Heart left ventricle (tissue), 16 donors: ENCODE results near the gene CUL3. TPM values are rescaled to one million over a fixed set of nuclear protein-coding genes. Genes with fewer than 3 reads are reported as not detected.
A peak's percentile ranks its signal among the peaks of the same experiment; 100 is the strongest.
"Not testable (repeated sequence)": the region's sequence is repeated elsewhere in the genome, so short reads cannot be mapped to it uniquely, and the experiment has no call there.

Experiments used
- ATAC-seq, 4 donors: fragments of 200-7000 bp; cut with Tn5 transposase; one replicate each; pipeline ENCODE4 v1.9.1; 2020 to 2022; ENCODE audit warnings: moderate library complexity in 4 of 4, mild to moderate bottlenecking in 3 of 4, moderate number of reproducible peaks in 1 of 4
- DNase-seq, 5 donors: peaks; one replicate each; pipeline ENCODE4 v3.0.0-alpha.2; 2020
- H3K27ac ChIP-seq, 12 donors: fragments of 200-600 bp; sonication (generic) in 4 of 12; one replicate each; pipeline versions ENCODE4 v1.5.0 to v1.8.0; 2016 to 2022; ENCODE audit warnings: mild to moderate bottlenecking in 2 of 12
- H3K27me3 ChIP-seq, 9 donors: fragments of 200-600 bp; sonication (generic) in 2 of 9; one replicate each; pipeline versions ENCODE4 v1.5.1 to v1.8.0; 2016 to 2022; ENCODE audit warnings: mild to moderate bottlenecking in 3 of 9
- H3K36me3 ChIP-seq, 9 donors: fragments of 200-600 bp; sonication (generic) in 2 of 9; one replicate each; pipeline versions ENCODE4 v1.5.0 to v1.8.0; 2018 to 2022; ENCODE audit warnings: mild to moderate bottlenecking in 2 of 9
- H3K4me1 ChIP-seq, 12 donors: fragments of 200-600 bp; sonication (generic) in 4 of 12; one replicate each; pipeline versions ENCODE4 v1.5.0 to v1.8.0; 2016 to 2022; ENCODE audit warnings: mild to moderate bottlenecking in 3 of 12
- H3K4me3 ChIP-seq, 12 donors: fragments of 200-600 bp; sonication (generic) in 4 of 12; one replicate each; pipeline versions ENCODE4 v1.5.0 to v1.8.0; 2017 to 2022; ENCODE audit warnings: mild to moderate bottlenecking in 9 of 12, moderate library complexity in 4 of 12
- H3K9me3 ChIP-seq, 12 donors: fragments of 200-600 bp; sonication (generic) in 4 of 12; one replicate each; pipeline versions ENCODE4 v1.5.0 to v1.8.0; 2016 to 2022; ENCODE audit warnings: mild to moderate bottlenecking in 1 of 12
- CTCF ChIP-seq, 12 donors: fragments of 200-600 bp; sonication (generic) in 4 of 12; IDR thresholded peaks; one replicate each; pipeline versions ENCODE4 v1.5.0 to v1.8.0; 2018 to 2022; ENCODE audit warnings: antibody characterized with exemption in 12 of 12, mild to moderate bottlenecking in 5 of 12
- POLR2A ChIP-seq, 2 donors: fragments of 450-650 bp; IDR thresholded peaks; one replicate each; pipeline ENCODE4 v1.6.1; 2017; ENCODE audit warnings: antibody characterized with exemption in 2 of 2, mild to moderate bottlenecking in 2 of 2, moderate library complexity in 2 of 2
- WGBS, 4 donors: extraction: QIAGEN DNeasy Blood & Tissue Kit in 2 of 4; methylation state at CpG; one replicate each; pipeline versions ENCODE4 v1.1.5 to v1.1.7; 2013 to 2018; 5-methylcytosine and 5-hydroxymethylcytosine counted together
- intact Hi-C, 10 donors: fragments of 100-400 bp; cut with DNase I; formaldehyde crosslinking; loops; one replicate each; pipeline versions ENCODE4 v1.11.1 to v1.14.2; 2022
- polyA plus RNA-seq, 2 donors: library from polyadenylated mRNA; stranded (reverse); fragments of 200-250 nt; gene quantifications; one replicate each; pipeline ENCODE4 v1.2.3, GENCODE V29; 2013
- total RNA-seq, 9 donors: library from RNA; depleted of rRNA in 2 of 9; stranded (reverse); fragments of >200 nt in 2 of 9; fragmentation: NEBNext Ultra II Directional in 3 of 9; extraction: Animal tissue kit (Norgen Biotek cat#: 25700) in 3 of 9; gene quantifications; one replicate each; pipeline versions ENCODE4 v1.1.0 to v1.2.4, GENCODE V29; 2016 to 2023
- donor health status: ischemic (EF 13 %, LVEDD 7.1; RV severe dilation, severe dysfunction).
- donor health status: healthy with polysubstance abuse.
- donor health status: DM: no; HTN: yes; CAD: no.
- donor health status: DM: no; HTN: no; CAD: no.
- donor health status: ischemic (EF 25% LVEDD 6.9; RV normal size, moderate dysfunction).
- donor health status: ischemic (EF 25% LVEDD 5.7; RV mildly dilated, moderate dysfunction).
- donor health status: healthy.
- donor health status: DM: yes; HTN: yes; CAD: no.
- donor health status: ischemic (EF 35%, LVEDD 5.7; RV mildly dilated, moderate dysfunction).
- donor health status: nonischemic (EF 11% LVEDD 7.7; RV severe dilation, severe dysfunction).
- donor health status: DM: yes; HTN: yes; CAD: no.
- donor health status: PGD.
- donor health status: ischemic (EF 29% LVEDD 5.4; RV normal size, mild dysfunction).
- donor health status: nonischemic (EF 23%, LVEDD 6.1; RV moderate dilation, normal function).

CUL3 gene
- total and polyA plus RNA-seq, 11 donors: 54.6 to 87.0 (median 72.4) TPM

- DNase-seq: no peak
Observed at GRCh38 chr2:224586127-224586695, 1.0 kb upstream of the CUL3 start.

GRCh38 chr2:224584785-224585210 lies 365 bp downstream of the CUL3 start:
- peaks cover 0 to 5% (median 0%) of the 10 kb centered on the region in 9 donors for H3K36me3 ChIP-seq
- peak overlapping the region; percentile 60 to 95 (median 82) for H3K4me3 ChIP-seq
- ATAC-seq: no peak
- H3K27me3 ChIP-seq: no peaks in the 10 kb centered on the region
- DNase-seq: peak; percentile 59 to 80 (median 64)
- WGBS, 4 donors: 0 to 1% (median 1%) methylated on average over 14 to 62 of the region's 62 CpGs; no CpG with 5 or more reads in 1 of the 4 donors
- no peaks in the 10 kb centered on the region for H3K9me3 ChIP-seq
- TF ChIP-seq POLR2A (IDR thresholded peaks at IDR 0.05): no peak
- TF ChIP-seq CTCF (IDR thresholded peaks at IDR 0.05): no peak
- intact Hi-C loops: loop anchor here in 4 of 10 donors (2.0 to 10.0 kb wide), 6 partner anchors 14 to 628 kb away; partner anchors contain the start of gene MRPL44 (in 2 of the 4)
- peak overlapping the region; percentile 84 to 97 (median 90) for H3K27ac ChIP-seq
- peaks cover 0 to 52% (median 25%) of the 10 kb centered on the region in 12 donors for H3K4me1 ChIP-seq

More at GRCh38 chr2:224586127-224586695, 1.0 kb upstream of the CUL3 start:
- peak overlapping the region in 10 of 12 donors; percentile 23 to 91 (median 54) for H3K27ac ChIP-seq
- no peaks in the 10 kb centered on the region for H3K27me3 ChIP-seq
- peaks cover 0 to 39% (median 22%) of the 10 kb centered on the region in 12 donors for H3K4me1 ChIP-seq
- H3K4me3 ChIP-seq: peak overlapping the region; percentile 40 to 95 (median 80)
- intact Hi-C loops: loop anchor here in 4 of 10 donors (5.0 to 10.0 kb wide), 4 partner anchors 61 to 629 kb away; partner anchors contain the start of gene MRPL44 (in 1 of the 4)
- no peak for ATAC-seq
- WGBS, 4 donors: 24 to 32% (median 26%) methylated on average over 7 of the region's 7 CpGs
- H3K9me3 ChIP-seq: no peaks in the 10 kb centered on the region
- H3K36me3 ChIP-seq: peaks cover 0 to 5% (median 0%) of the 10 kb centered on the region in 9 donors
- TF ChIP-seq POLR2A (IDR thresholded peaks at IDR 0.05): no peak

- Histone ChIP-seq H3K27ac (peak overlapping the region in 11 of 12 donors; percentile 56 to 97 (median 89)), H3K9me3 (no peaks in the 10 kb centered on the region), H3K36me3 (peaks cover 0 to 5% (median 0%) of the 10 kb centered on the region in 9 donors), H3K4me1 (peaks cover 0 to 58% (median 29%) of the 10 kb centered on the region in 12 donors), H3K4me3 (peak overlapping the region; percentile 60 to 95 (median 82)), H3K27me3 (no peaks in the 10 kb centered on the region)
- intact Hi-C loops: loop anchor here in 3 of 10 donors (2.0 to 10.0 kb wide), 5 partner anchors 13 to 627 kb away; partner anchors contain the start of gene MRPL44 (in 1 of the 3)
- TF ChIP-seq CTCF (IDR thresholded peaks at IDR 0.05): no peak
- DNase-seq (peak in 4 of 5 donors; percentile 22 to 45 (median 40)), ATAC-seq (no peak)
- 0% methylated on average over 17 to 50 of the region's 50 CpGs for WGBS, 4 donors
Observed at GRCh38 chr2:224584111-224584784, 915 bp downstream of the CUL3 start.

- not testable (repeated sequence) for H3K27me3 ChIP-seq, H3K9me3 ChIP-seq, H3K36me3 ChIP-seq, DNase-seq, H3K27ac ChIP-seq, ATAC-seq
- H3K4me1 ChIP-seq: peaks cover 2 to 70% (median 40%) of the 10 kb centered on the region in 12 donors
- intact Hi-C loops: loop anchor here in 3 of 10 donors (10.0 kb wide), 3 partner anchors 58 to 98 kb away; no protein-coding TSS in a partner anchor
- WGBS, 4 donors: 89 to 96% (median 95%) methylated on average over 14 of the region's 14 CpGs
- H3K4me3 ChIP-seq: peak overlapping the region in 9 of 12 donors; percentile 75 to 95 (median 83)
Observed at GRCh38 chr2:224583033-224583432, 2.1 kb downstream of the CUL3 start.

GRCh38 chr2:224580248-224580647 lies 4.9 kb downstream of the CUL3 start:
- TF ChIP-seq POLR2A (IDR thresholded peaks at IDR 0.05): no peak
- no peak for TF ChIP-seq CTCF (IDR thresholded peaks at IDR 0.05)
- Histone ChIP-seq H3K27ac (no peak overlapping the region), H3K27me3 (no peaks in the 10 kb centered on the region), H3K4me3 (no peak overlapping the region), H3K9me3 (no peaks in the 10 kb centered on the region), H3K4me1 (peaks cover 9 to 85% (median 55%) of the 10 kb centered on the region in 12 donors), H3K36me3 (peaks cover 0 to 5% (median 0%) of the 10 kb centered on the region in 9 donors)
- DNase-seq (no peak), ATAC-seq (no peak)
- 90 to 91% (median 90%) methylated on average over 12 of the region's 12 CpGs for WGBS, 4 donors
- intact Hi-C loops: loop anchor here in 3 of 10 donors (10.0 kb wide), 3 partner anchors 55 to 95 kb away; no protein-coding TSS in a partner anchor
